NOMO-1 treated with DMSO at 0.1 percent for 48 hours (cell line): ENCODE data around the gene KANK4.

Experiments used
- DNase-seq: peaks from one replicate; lab custom pipeline; 2025; ENCODE audit not compliant: unreplicated experiment; lab: John Stamatoyannopoulos, UW

Gene KANK4

GRCh38 chr1:62213075-62213914, 105.9 kb downstream of the KANK4 start:
- no peak for DNase-seq

GRCh38 chr1:62212411-62212810, 106.8 kb downstream of the KANK4 start:
- no peak for DNase-seq

GRCh38 chr1:62210960-62211359, 108.3 kb downstream of the KANK4 start:
- peak; percentile 9 for DNase-seq

- peak; percentile 64 for DNase-seq
Observed at GRCh38 chr1:62209931-62210595, 109.2 kb downstream of the KANK4 start.

GRCh38 chr1:62208970-62209369, 110.3 kb downstream of the KANK4 start:
- DNase-seq = no peak

- no peak for DNase-seq
Observed at GRCh38 chr1:62208087-62208486, 111.1 kb downstream of the KANK4 start.

- DNase-seq = no peak
Observed at GRCh38 chr1:62207187-62207586, 112.0 kb downstream of the KANK4 start.

- no peak for DNase-seq
Observed at GRCh38 chr1:62198781-62199125, 120.5 kb downstream of the KANK4 start.

- DNase-seq = no peak
Observed at GRCh38 chr1:62198069-62198780, 121.0 kb downstream of the KANK4 start.

GRCh38 chr1:62196086-62196690, 123.0 kb downstream of the KANK4 start:
- no peak for DNase-seq

- no peak for DNase-seq
Observed at GRCh38 chr1:62194651-62195544, 124.3 kb downstream of the KANK4 start, which contains the start of gene L1TD1. Gene L1TD1, plus strand, starts transcription at chr1:62194849. Its CDS starts 11,780 bp downstream, at chr1:62206629.

GRCh38 chr1:62188111-62188510, 131.1 kb downstream of the KANK4 start:
- DNase-seq = no peak

- no peak for DNase-seq
Observed at GRCh38 chr1:62187548-62187947, 131.7 kb downstream of the KANK4 start.
